Esophagus muscularis mucosa (tissue), 4 donors: ENCODE results near the gene VTI1A.

ENCODE experiments used
- CTCF ChIP-seq, 3 experiments: fragments of 200-600 bp in 2 of 3; fragments of 450-650 bp in 1 of 3; sonication (generic) in 2 of 3; IDR thresholded peaks; one replicate each; pipeline ENCODE4 v1.5.1; 2017 to 2019; ENCODE audit warnings: antibody characterized with exemption in 3 of 3, mild to moderate bottlenecking in 2 of 3, moderate library complexity in 1 of 3
- EP300 ChIP-seq: sonication (generic); formaldehyde crosslinking; IDR thresholded peaks from one replicate; pipeline ENCODE4 v1.6.1; 2017; ENCODE audit warnings: antibody characterized with exemption
- POLR2A ChIP-seq: fragments of 450-650 bp; IDR thresholded peaks from one replicate; pipeline ENCODE4 v1.6.1; 2017; ENCODE audit warnings: antibody characterized with exemption, moderate library complexity, mild to moderate bottlenecking, low read depth

- TF ChIP-seq CTCF (IDR thresholded peaks at IDR 0.05) (no peak), EP300 (no peak), POLR2A (no peak)
Observed at GRCh38 chr10:112755446-112756234, 308.6 kb downstream of the VTI1A start.
